GM12892 (cell line): ENCODE measurements around the gene ARHGAP36.

Experiments used
- POLR2A ChIP-seq: IDR thresholded peaks from 2 replicates; pipeline ENCODE4 v1.6.1; 2011; ENCODE audit warnings: low read depth, low read length, control low read depth
- POLR2AphosphoS5 ChIP-seq: IDR thresholded peaks from 2 replicates; pipeline ENCODE4 v1.6.1; 2011; ENCODE audit warnings: low read depth, low read length, control low read depth
- TAF1 ChIP-seq: IDR thresholded peaks from 2 replicates; pipeline ENCODE4 v1.6.1; 2011; ENCODE audit warnings: low read depth, mild to moderate bottlenecking, control low read depth, low read length, borderline replicate concordance

DNA sequence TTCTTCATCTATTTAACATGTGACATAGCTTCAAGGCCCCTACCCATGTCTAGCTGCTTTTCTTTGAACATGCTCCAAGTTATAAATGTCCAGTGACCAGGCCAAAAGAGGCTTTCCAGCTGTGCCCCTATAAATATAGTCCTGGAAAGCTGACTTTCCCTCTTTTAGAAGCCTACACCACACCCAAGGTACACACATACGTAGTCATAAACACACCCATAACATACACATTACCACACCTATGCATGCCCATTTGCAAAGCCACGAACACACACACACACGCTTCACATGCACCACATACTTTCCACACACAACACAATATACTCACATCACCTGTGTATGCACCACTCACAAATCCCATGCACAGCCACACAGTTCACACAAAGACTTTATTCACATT, 2.0 kb downstream of the ARHGAP36 start:
- TF ChIP-seq TAF1 (no peak), POLR2A (no peak), POLR2AphosphoS5 (no peak)
